Urinary bladder (tissue), 2 donors: ENCODE data around the gene HOXD3. TPM values are rescaled to one million over a fixed set of nuclear protein-coding genes. Genes with fewer than 3 reads are reported as not detected.

Source experiments
- polyA plus RNA-seq: library from polyadenylated mRNA; stranded (reverse); fragments of 200-250 nt; gene quantifications from one replicate; pipeline ENCODE4 v1.2.3, GENCODE V29; 2013
- small RNA-seq: library from RNA; depleted of rRNA; stranded (forward); fragments of <200 nt; gene quantifications from one replicate; pipeline ENCODE3, GENCODE V24; 2014
- total RNA-seq: library from RNA; depleted of rRNA; stranded (reverse); fragments of >200 nt; gene quantifications from one replicate; pipeline ENCODE4 v1.2.3, GENCODE V29; 2014
- donor health status: healthy.

The HOXD3 gene
- total and polyA plus RNA-seq, 2 donors = 1.6 to 5.2 TPM

Small RNA genes within 50 kb of the gene (small RNA-seq; reads per million reads assigned to genes)
- gene MIR10B = 35,129 reads per million, percentile 100 among the genes with 10 or more reads in this experiment

Other genes starting within 250 kb of the HOXD3 start
- gene LNPK, start 155.0 kb upstream of the HOXD3 start, total RNA-seq = 93.1 TPM
- 9.4 TPM for gene LNPK, start 155.0 kb upstream of the HOXD3 start, polyA plus RNA-seq
- 1.9 TPM for gene EVX2, start 73.3 kb upstream of the HOXD3 start, total RNA-seq
- gene EVX2, start 73.3 kb upstream of the HOXD3 start, polyA plus RNA-seq = 0.05 TPM
- 14.9 TPM for gene HOXD13, start 64.6 kb upstream of the HOXD3 start, total RNA-seq
- 4.1 TPM for gene HOXD13, start 64.6 kb upstream of the HOXD3 start, polyA plus RNA-seq
- 2.2 TPM for gene HOXD12, start 57.5 kb upstream of the HOXD3 start, total RNA-seq
- gene HOXD12, start 57.5 kb upstream of the HOXD3 start, polyA plus RNA-seq = 0.09 TPM
- gene HOXD11, start 50.0 kb upstream of the HOXD3 start, total RNA-seq = 6.0 TPM
- gene HOXD11, start 50.0 kb upstream of the HOXD3 start, polyA plus RNA-seq = 3.3 TPM
- gene HOXD10, start 40.5 kb upstream of the HOXD3 start, total RNA-seq = 14.1 TPM
- 4.1 TPM for gene HOXD10, start 40.5 kb upstream of the HOXD3 start, polyA plus RNA-seq
- gene HOXD9, start 34.6 kb upstream of the HOXD3 start, total RNA-seq = 2.9 TPM
- 5.6 TPM for gene HOXD9, start 34.6 kb upstream of the HOXD3 start, polyA plus RNA-seq
- gene HOXD8, start 27.6 kb upstream of the HOXD3 start, total RNA-seq = 12.3 TPM
- 7.0 TPM for gene HOXD8, start 27.6 kb upstream of the HOXD3 start, polyA plus RNA-seq
- gene HOXD4, start 5.8 kb upstream of the HOXD3 start, total RNA-seq = 4.0 TPM
- gene HOXD4, start 5.8 kb upstream of the HOXD3 start, polyA plus RNA-seq = 2.0 TPM
- gene HOXD1, start 31.4 kb downstream of the HOXD3 start, total RNA-seq = 0.90 TPM
- gene HOXD1, start 31.4 kb downstream of the HOXD3 start, polyA plus RNA-seq = 1.4 TPM
- gene MTX2, start 112.1 kb downstream of the HOXD3 start, total RNA-seq = 18.3 TPM
- 36.6 TPM for gene MTX2, start 112.1 kb downstream of the HOXD3 start, polyA plus RNA-seq